ENCODE data around the gene MPPED1. TPM values are rescaled to one million over a fixed set of nuclear protein-coding genes. Genes with fewer than 3 reads are reported as not detected.

The MPPED1 gene
- total RNA-seq, 1 experiment from 2014 or later, result not detected

- intact Hi-C loops (cut with micrococcal nuclease; ENCODE audit: unreplicated experiment), result no loop called here
- Mint-ChIP-seq H3K27ac (ENCODE audit: unreplicated experiment) (no peak overlapping the region), H3K27me3 (ENCODE audit: unreplicated experiment) (peaks cover 94% of the 10 kb centered on the region), H3K4me3 (ENCODE audit: low read depth, unreplicated experiment) (no peak overlapping the region), H3K4me1 (ENCODE audit: low read depth, unreplicated experiment) (no peaks in the 10 kb centered on the region), H3K9me3 (ENCODE audit: low read depth, unreplicated experiment) (no peaks in the 10 kb centered on the region), H3K36me3 (ENCODE audit: insufficient read depth, unreplicated experiment) (peaks cover 4% of the 10 kb centered on the region)
- TF ChIP-seq, protein P1, sequence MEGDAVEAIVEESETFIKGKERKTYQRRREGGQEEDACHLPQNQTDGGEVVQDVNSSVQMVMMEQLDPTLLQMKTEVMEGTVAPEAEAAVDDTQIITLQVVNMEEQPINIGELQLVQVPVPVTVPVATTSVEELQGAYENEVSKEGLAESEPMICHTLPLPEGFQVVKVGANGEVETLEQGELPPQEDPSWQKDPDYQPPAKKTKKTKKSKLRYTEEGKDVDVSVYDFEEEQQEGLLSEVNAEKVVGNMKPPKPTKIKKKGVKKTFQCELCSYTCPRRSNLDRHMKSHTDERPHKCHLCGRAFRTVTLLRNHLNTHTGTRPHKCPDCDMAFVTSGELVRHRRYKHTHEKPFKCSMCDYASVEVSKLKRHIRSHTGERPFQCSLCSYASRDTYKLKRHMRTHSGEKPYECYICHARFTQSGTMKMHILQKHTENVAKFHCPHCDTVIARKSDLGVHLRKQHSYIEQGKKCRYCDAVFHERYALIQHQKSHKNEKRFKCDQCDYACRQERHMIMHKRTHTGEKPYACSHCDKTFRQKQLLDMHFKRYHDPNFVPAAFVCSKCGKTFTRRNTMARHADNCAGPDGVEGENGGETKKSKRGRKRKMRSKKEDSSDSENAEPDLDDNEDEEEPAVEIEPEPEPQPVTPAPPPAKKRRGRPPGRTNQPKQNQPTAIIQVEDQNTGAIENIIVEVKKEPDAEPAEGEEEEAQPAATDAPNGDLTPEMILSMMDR (IDR thresholded peaks at IDR 0.05; ENCODE audit: unreplicated experiment), result no peak
- CTCF ChIA-PET, result no interaction called here
- no peak for DNase-seq
- BruUV-seq (replicated peaks), result no TSS peak
Measured at GRCh38 chr22:43397766-43398165, 14.0 kb upstream of the MPPED1 start.

GRCh38 chr22:43398246-43398645 lies 13.6 kb upstream of the MPPED1 start:
- no TSS peak for BruUV-seq (replicated peaks)
- no peak overlapping the region for H3K27ac Mint-ChIP-seq (ENCODE audit: unreplicated experiment)
- no peak for DNase-seq
- H3K36me3 Mint-ChIP-seq (ENCODE audit: insufficient read depth, unreplicated experiment), result peaks cover 4% of the 10 kb centered on the region
- peaks cover 94% of the 10 kb centered on the region for H3K27me3 Mint-ChIP-seq (ENCODE audit: unreplicated experiment)
- CTCF ChIA-PET, result no interaction called here
- intact Hi-C loops (cut with micrococcal nuclease; ENCODE audit: unreplicated experiment), result no loop called here
- H3K9me3 Mint-ChIP-seq (ENCODE audit: low read depth, unreplicated experiment), result no peaks in the 10 kb centered on the region
- H3K4me3 Mint-ChIP-seq (ENCODE audit: low read depth, unreplicated experiment), result no peak overlapping the region
- TF ChIP-seq, protein P1 (IDR thresholded peaks at IDR 0.05; ENCODE audit: unreplicated experiment), result no peak
- H3K4me1 Mint-ChIP-seq (ENCODE audit: low read depth, unreplicated experiment), result no peaks in the 10 kb centered on the region

GRCh38 chr22:43398910-43399309 lies 12.9 kb upstream of the MPPED1 start:
- peaks cover 94% of the 10 kb centered on the region for H3K27me3 Mint-ChIP-seq (ENCODE audit: unreplicated experiment)
- no TSS peak for BruUV-seq (replicated peaks)
- H3K27ac Mint-ChIP-seq (ENCODE audit: unreplicated experiment), result no peak overlapping the region
- TF ChIP-seq, protein P1 (IDR thresholded peaks at IDR 0.05; ENCODE audit: unreplicated experiment), result no peak
- peaks cover 4% of the 10 kb centered on the region for H3K36me3 Mint-ChIP-seq (ENCODE audit: insufficient read depth, unreplicated experiment)
- CTCF ChIA-PET, result no interaction called here
- H3K4me1 Mint-ChIP-seq (ENCODE audit: low read depth, unreplicated experiment), result no peaks in the 10 kb centered on the region
- no peak for DNase-seq
- intact Hi-C loops (cut with micrococcal nuclease; ENCODE audit: unreplicated experiment), result no loop called here
- H3K9me3 Mint-ChIP-seq (ENCODE audit: low read depth, unreplicated experiment), result no peaks in the 10 kb centered on the region
- no peak overlapping the region for H3K4me3 Mint-ChIP-seq (ENCODE audit: low read depth, unreplicated experiment)

DNA sequence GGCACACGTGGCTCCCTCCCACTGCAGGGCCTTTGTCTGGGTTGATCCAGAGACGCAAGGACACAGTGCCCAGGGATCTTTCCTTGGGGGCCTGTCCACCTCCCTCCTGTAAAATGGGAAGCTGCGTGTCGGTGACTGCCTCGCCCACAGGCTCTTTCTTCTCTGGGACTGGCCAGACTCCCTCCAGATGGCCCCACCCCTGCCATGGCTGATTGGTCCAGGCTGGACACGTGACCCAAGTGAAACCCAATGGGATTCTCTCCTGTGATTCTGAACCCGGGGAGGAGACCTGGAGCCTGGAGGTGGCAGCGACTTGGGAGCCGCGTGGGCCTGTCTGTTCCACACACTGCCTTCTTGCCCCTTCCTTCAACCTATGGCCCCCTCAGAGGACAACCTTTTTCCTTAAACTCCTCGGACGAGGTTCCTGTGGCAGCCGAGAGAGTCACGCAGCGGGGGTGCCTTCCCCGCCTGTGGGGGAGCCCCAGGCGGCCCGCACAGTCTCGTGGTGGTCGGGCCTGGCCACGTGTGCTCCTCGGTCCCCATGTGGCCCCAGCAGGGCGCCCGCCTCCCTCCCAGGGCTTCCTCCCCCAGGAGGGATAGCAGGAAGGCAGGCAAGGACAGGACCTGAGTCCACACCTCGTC lies 12.4 kb upstream of the MPPED1 start:
- intact Hi-C loops (cut with micrococcal nuclease; ENCODE audit: unreplicated experiment), result no loop called here
- CTCF ChIA-PET, result no interaction called here

More for the DNA sequence above, 12.4 kb upstream of the MPPED1 start:
- H3K4me1 Mint-ChIP-seq (ENCODE audit: low read depth, unreplicated experiment), result no peaks in the 10 kb centered on the region
- no peaks in the 10 kb centered on the region for H3K9me3 Mint-ChIP-seq (ENCODE audit: low read depth, unreplicated experiment)
- H3K36me3 Mint-ChIP-seq (ENCODE audit: insufficient read depth, unreplicated experiment), result peaks cover 4% of the 10 kb centered on the region
- no peak overlapping the region for H3K4me3 Mint-ChIP-seq (ENCODE audit: low read depth, unreplicated experiment)
- TF ChIP-seq, protein P1 (IDR thresholded peaks at IDR 0.05; ENCODE audit: unreplicated experiment), result no peak
- H3K27me3 Mint-ChIP-seq (ENCODE audit: unreplicated experiment), result peaks cover 94% of the 10 kb centered on the region
- BruUV-seq (replicated peaks), result no TSS peak
- no peak for DNase-seq
- H3K27ac Mint-ChIP-seq (ENCODE audit: unreplicated experiment), result no peak overlapping the region

Measured in Calu3 (cell line).